HG03108 (cell line): ENCODE measurements around the gene HDAC4.
"Not testable (repeated sequence)": the region's sequence is repeated elsewhere in the genome, so short reads cannot be mapped to it uniquely, and the experiment has no call there.

ENCODE experiments used
- ATAC-seq: cut with Tn5 transposase; IDR thresholded peaks from one replicate; pipeline ENCODE4 v1.9.1; 2021; ENCODE audit warnings: moderate library complexity; ENCODE audit not compliant: unreplicated experiment

Gene HDAC4

GRCh38 chr2:239285932-239286230, 114.9 kb downstream of the HDAC4 start:
- ATAC-seq = no peak

DNA sequence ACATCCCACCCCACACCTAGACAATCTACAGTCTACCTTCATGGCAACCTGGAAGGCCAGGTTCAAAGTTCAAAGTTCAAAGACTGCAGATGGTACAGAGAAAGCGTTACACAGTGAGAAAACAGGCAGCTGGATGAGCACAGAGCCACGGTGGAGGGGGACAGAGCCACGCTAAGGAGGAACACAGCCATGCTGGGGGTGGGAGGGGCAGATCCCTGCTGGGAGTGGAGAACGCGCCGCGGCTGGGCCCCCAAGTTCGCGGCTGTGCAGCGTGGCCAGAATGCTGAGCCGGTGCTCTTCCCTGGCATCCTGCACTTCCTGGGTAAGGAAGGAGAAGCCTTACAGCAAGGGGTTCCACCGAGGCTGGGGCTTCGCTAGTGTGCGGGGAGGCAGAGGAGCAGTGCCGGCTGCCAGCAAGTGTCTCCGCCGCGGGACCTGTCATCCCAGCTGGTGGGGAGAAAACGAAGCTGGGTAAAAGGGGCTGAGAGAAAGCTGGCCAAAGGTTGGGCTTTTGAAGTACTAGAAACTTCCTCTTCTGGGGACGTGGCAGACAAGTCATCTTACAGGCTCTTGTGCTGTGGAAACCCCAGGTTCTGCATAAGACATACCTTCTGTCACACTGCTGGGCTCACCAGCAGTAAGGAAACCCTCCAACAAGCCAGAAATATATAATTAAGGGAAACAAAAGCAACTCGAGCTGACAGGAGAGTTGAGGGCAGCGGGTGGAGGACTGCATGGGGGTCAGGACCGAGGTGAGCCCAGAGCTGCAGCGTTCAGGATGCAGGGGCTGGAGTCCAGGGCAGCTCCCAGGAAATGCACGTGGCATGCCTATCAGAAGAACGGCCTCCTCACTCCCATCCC, 115.5 kb downstream of the HDAC4 start:
- ATAC-seq = no peak

GRCh38 chr2:239283961-239284795, 116.6 kb downstream of the HDAC4 start:
- ATAC-seq = no peak

DNA sequence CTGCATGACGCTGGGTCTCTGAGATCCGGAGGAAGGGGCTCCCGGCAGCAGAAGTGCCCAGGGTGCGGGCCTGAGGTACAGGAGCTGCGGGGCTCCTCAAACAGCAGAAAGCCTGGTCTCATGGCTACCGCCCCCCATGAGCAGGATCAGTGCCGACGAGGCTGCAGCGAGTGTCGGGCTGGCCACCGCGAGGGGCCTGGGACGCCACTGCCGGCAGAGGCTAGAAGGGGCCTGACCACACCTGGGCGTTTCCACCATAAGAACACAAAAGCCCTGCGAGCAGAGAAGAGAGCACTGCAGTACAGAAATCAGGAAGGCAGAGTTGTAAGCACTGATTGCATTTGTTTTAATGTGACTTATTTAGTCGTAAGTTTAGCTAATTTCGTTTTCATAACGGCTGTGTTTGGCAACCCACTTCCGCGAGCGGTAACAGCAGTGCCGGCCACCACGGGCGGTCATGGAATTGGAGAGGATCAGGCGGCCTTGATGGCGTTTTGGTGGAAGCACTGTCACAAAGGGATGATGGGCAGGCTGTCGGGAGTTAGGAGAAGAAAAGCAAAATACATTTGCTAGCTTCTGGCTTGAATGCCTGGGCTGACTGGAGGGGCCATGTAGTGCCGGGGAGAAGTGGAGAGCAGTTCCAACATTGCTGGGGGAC, 117.4 kb downstream of the HDAC4 start:
- ATAC-seq = no peak

DNA sequence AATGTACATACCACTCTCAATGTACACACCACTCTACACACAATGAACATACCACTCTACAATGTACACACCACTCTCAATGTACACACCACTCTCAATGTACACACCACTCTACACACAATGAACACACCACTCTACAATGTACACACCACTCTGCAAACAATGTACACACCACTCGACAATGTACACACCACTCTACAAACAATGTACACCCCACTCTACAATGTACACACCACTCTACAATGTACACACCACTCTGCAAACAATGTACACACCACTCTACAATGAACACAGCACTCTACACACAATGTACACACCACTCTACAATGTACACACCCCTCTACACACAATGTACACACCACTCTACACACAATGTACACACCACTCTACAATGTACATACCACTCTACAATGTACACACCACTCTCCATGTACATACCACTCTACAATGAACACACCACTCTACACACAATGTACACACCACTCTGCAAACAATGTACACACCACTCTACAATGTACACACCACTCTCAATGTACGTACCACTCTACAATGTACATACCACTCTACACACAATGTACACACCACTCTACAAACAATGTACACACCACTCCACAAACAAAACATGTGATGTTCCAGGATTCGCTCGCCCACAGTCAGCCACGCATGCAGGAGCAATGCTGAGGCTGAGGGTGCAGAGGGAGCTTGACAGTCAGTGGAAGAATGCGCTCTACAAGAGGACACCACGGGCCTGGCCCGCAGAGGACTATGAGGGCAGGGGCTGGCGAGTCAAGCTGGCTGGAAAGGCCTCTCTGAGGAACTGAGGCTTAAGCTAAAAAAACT, 118.2 kb downstream of the HDAC4 start:
- ATAC-seq = no peak

DNA sequence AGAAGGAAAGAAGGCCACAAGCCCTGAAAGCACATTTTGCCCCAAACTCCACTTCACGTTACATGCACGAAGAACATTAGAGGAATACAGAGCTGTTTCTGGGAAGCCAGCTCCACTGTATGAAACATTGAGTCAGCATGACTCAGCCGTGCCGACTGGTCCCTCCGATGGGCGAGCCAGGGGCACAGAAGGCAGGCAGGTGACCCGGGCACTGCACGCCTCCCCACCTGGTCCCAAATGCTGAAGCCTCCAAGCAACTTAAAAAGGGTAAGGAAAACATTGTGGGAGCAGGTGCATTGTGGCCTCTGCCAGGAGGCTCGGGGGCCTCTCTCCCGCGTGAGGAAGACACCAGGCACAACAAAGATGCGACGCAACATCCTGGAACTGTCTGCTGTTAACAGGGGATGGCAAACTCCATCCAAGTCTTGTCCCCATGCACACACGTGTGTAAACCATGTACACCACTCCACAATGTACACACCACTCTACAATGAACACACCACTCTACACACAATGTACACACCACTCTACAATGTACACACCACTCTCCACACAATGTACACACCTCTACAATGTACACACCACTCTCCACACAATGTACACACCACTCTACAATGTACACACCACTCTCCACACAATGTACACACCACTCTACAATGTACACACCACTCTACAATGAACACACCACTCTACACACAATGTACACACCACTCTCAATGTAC, 120.4 kb downstream of the HDAC4 start:
- ATAC-seq = not testable (repeated sequence)

GRCh38 chr2:239279508-239280295, 121.1 kb downstream of the HDAC4 start:
- no peak for ATAC-seq

DNA sequence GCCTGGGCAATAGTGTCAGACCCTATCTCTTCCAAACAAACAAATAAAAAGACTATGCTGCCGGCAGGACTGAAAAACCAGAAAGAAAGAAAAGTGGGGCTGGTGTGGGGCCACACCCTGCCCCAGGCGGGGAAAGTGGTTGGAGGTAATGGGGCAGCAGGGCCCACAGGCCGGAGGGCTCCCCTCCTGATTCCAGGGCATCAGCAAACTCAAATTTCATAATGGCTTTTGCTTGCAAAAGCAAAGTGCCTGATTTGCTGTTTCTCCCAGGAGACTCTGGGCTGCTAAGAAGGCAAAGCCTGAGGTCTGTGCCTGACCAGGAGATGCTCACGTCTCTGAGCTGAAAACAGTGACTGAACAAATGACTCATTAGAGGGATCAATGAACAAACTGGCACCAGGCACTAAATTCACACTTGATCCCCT, 121.9 kb downstream of the HDAC4 start:
- no peak for ATAC-seq

DNA sequence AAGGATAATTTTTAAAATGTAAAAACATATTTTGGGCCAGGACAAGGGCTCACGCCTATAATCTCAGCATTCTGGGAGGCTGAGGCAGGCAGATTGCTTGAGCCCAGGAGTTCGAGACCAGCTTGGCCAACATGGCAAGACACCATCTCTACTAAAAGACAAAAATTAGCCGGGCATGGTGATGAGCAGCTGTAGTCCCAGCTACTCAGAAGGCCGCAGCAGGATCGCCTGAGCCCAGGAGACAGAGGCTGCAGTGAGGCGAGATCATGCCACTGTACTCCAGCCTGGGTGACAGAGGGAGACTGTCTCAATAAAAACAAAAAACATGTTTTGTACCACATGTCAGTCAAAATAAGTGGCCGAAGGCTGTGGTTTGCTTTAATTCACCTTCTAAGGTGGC, 122.5 kb downstream of the HDAC4 start:
- ATAC-seq = no peak

DNA sequence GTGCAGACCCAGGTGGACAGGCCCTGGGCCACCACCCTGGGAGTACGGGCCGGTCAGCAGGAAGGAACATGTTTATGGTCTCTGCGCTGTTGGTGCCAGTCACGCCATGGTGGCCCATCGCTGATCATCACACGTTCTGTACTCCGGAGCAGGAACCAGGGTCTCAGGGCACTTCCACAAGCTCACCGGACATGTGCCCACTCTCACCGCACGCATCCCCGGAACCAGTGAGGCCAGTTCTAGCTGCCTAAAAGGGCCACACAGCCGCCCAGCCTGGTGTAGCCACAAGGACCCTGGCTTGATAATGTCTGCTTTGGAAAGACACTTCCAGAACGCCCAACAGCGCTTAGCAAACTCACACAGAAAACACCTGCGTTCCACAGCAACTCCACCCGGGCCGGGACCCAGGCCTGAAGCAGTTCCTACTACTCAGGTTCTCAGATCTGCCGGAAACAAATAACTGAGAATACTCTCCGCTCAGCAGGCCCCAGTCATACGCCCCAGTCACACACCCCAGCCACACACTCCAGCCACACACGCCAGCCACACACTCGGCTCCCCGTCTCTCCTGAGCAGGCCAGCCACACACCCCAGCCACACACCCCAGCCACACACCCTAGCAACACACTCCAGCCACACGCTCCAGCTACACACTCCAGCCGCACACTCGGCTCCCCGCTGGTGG, 123.3 kb downstream of the HDAC4 start:
- no peak for ATAC-seq

DNA sequence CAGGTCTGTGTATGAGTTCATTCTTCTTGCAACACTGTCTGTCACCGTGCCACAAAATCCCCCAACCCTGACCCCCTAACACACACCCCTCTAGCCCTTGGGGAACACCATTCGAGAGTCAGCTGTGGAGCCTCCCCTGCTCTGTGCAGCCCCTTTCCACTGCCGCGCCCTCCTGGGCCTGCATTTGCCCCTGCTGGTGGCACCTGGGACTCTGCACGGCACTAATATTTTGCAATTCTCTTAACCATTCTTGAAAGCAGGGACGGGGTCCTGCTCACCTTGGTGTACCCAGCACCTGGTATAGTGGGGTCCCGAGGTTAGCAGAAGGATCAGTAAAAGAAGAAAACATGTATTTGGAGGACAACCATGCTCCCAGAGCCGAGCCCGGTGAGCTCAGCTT, 124.0 kb downstream of the HDAC4 start:
- ATAC-seq = no peak

- no peak for ATAC-seq
Measured at GRCh38 chr2:239275847-239276831, 124.7 kb downstream of the HDAC4 start.

DNA sequence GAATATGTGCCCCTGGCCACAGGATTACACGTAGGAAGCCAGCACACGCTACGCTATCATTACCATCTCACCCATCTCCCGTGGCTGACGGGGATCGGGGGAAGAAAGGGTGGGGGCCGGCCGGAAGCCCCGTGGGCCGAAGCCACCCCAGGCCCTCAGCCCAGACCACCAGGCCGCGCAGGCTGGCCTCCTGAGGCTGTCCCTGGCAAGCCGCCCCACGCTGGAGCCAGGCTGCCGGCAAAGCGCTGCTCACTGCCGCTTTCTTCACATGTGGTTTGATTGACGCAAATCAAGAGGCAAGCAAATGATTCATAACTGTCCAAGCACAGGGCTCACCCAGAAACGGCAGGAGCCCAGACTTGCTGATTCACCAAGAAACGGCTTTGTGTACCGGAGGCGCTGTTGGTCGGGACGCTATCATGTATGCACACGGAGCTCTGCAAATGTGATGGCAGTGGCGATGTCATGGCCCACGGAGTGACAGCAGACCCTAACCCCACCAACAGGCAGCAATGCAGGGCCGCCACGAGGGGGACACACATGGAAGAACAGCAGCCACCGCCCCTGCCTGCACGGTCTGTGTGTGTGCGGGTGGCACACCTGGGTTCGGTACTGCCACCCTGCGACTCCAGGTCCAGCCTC, 125.7 kb downstream of the HDAC4 start:
- peak; percentile 82 for ATAC-seq

GRCh38 chr2:239274391-239275043, 126.3 kb downstream of the HDAC4 start:
- no peak for ATAC-seq

- no peak for ATAC-seq
Measured at GRCh38 chr2:239273280-239274234, 127.3 kb downstream of the HDAC4 start.
